ENCODE data around the gene PRRG2.
"Not testable (repeated sequence)": the region's sequence is repeated elsewhere in the genome, so short reads cannot be mapped to it uniquely, and the experiment has no call there.

The PRRG2 gene

GRCh38 chr19:49624967-49625910 is 44.1 kb downstream of the PRRG2 start:
- no peak for DNase-seq (ENCODE audit: low read depth)
- H3K4me3 ChIP-seq (ENCODE audit: low read length), result no peak overlapping the region
- no peak for TF ChIP-seq CTCF (conservative IDR thresholded peaks at IDR 0.05; ENCODE audit: low read depth, low read length)

GRCh38 chr19:49626226-49626625 is 45.1 kb downstream of the PRRG2 start:
- H3K4me3 ChIP-seq (ENCODE audit: low read length), result no peak overlapping the region
- no peak for TF ChIP-seq CTCF (conservative IDR thresholded peaks at IDR 0.05; ENCODE audit: low read depth, low read length)
- DNase-seq (ENCODE audit: low read depth), result no peak

GRCh38 chr19:49629659-49630058 is 48.5 kb downstream of the PRRG2 start:
- DNase-seq (ENCODE audit: low read depth), result no peak
- no peak overlapping the region for H3K4me3 ChIP-seq (ENCODE audit: low read length)
- no peak for TF ChIP-seq CTCF (conservative IDR thresholded peaks at IDR 0.05; ENCODE audit: low read depth, low read length)

GRCh38 chr19:49631014-49631588 is 50.0 kb downstream of the PRRG2 start:
- TF ChIP-seq CTCF (conservative IDR thresholded peaks at IDR 0.05; ENCODE audit: low read depth, low read length), result no peak
- DNase-seq (ENCODE audit: low read depth), result no peak
- H3K4me3 ChIP-seq (ENCODE audit: low read length), result no peak overlapping the region

- H3K4me3 ChIP-seq (ENCODE audit: low read length), result no peak overlapping the region
- no peak for DNase-seq (ENCODE audit: low read depth)
- TF ChIP-seq CTCF (conservative IDR thresholded peaks at IDR 0.05; ENCODE audit: low read depth, low read length), result no peak
These were observed 50.6 kb downstream of the PRRG2 start for GRCh38 chr19:49631610-49632192.

GRCh38 chr19:49632576-49632975 is 51.5 kb downstream of the PRRG2 start:
- no peak overlapping the region for H3K4me3 ChIP-seq (ENCODE audit: low read length)
- DNase-seq (ENCODE audit: low read depth), result no peak
- no peak for TF ChIP-seq CTCF (conservative IDR thresholded peaks at IDR 0.05; ENCODE audit: low read depth, low read length)

- H3K4me3 ChIP-seq (ENCODE audit: low read length); DNase-seq (ENCODE audit: low read depth): not testable (repeated sequence)
These were observed 52.2 kb downstream of the PRRG2 start for GRCh38 chr19:49633273-49633672.
